ENCODE results near the gene ANKLE2. TPM values are rescaled to one million over a fixed set of nuclear protein-coding genes. Genes with fewer than 3 reads are reported as not detected.

Gene ANKLE2
- total RNA-seq = 84.9 and 98.2 TPM in 2 replicates

DNA sequence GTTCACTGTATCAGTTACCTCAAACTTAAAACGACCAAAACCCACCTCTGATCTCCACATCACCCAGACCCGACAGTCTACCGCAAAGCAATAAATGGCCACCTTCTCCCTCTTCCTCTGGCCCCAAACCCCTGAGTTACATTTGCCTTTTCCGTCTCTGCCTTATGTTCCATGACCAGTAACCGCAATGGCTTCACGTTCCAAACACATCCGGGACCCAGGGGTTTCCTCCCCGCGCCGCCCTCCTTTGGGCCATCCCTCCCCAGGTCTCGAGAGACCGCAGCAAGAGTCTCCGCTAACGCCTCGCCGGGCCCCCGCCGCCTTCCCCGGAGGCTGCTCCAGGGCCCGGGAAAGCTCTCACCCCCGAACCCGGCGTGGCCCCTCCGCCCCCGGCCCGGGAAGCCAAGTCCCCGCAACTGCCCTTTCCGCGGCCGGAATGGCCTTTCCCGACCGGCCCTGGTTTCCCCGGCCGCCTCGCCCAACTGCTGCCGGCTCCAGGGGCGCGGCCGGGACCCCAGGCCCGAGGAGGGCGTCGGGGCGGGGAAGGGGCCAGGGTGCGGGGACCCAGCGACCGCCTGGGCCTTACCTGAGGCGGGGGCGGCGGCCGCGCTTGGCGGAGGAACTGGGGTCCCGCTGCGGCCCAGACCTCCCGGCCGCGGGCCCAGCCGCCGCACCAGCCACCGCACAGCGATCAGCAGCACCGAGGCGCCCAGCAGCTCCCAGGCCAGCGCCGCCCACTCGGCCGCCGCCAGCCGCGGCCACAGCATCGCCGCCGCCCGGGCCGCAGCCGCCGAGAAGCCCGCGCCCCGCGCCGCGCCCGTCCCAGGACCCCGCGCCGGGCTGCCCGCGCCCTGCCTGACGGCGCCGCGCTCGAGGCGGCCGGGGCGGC is at the start of gene ANKLE2:
Gene ANKLE2, minus strand, starts transcription at position 801 of the 889 bp plus-strand sequence. Its CDS starts 34 bp downstream, at position 767.

DNA sequence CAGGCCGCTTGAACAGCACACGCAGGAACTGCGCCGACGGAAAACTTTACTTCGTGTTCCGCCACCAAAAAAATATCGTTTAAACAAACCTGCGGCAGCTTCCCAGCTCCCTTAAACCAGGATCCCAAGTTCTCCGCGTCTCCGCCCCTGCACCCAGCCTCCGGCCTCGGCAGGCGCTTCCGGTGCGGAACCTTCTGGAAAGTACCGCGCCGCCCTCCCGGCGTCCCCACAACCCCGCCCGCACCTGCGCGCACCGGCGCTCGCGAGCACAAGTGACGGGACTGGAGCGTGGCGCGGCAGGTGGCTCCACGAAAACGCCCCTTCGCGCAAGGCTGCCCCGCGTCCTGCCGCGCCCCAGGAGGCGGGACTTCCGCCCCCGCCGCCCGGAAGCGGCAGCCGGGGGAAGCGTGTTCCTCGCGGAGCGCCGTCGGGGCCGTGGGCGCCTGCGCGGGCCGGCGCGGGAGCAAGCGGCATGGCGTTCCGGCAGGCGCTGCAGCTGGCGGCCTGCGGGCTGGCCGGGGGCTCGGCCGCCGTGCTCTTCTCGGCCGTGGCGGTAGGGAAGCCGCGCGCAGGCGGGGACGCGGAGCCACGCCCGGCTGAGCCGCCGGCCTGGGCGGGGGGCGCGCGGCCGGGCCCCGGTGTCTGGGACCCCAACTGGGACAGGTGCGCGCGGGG is 51.1 kb downstream of the ANKLE2 start, which contains the start of gene PGAM5:
Gene PGAM5, plus strand, starts transcription at position 438 of the 675 bp plus-strand sequence. Its CDS starts 35 bp downstream, at position 473.

DNA sequence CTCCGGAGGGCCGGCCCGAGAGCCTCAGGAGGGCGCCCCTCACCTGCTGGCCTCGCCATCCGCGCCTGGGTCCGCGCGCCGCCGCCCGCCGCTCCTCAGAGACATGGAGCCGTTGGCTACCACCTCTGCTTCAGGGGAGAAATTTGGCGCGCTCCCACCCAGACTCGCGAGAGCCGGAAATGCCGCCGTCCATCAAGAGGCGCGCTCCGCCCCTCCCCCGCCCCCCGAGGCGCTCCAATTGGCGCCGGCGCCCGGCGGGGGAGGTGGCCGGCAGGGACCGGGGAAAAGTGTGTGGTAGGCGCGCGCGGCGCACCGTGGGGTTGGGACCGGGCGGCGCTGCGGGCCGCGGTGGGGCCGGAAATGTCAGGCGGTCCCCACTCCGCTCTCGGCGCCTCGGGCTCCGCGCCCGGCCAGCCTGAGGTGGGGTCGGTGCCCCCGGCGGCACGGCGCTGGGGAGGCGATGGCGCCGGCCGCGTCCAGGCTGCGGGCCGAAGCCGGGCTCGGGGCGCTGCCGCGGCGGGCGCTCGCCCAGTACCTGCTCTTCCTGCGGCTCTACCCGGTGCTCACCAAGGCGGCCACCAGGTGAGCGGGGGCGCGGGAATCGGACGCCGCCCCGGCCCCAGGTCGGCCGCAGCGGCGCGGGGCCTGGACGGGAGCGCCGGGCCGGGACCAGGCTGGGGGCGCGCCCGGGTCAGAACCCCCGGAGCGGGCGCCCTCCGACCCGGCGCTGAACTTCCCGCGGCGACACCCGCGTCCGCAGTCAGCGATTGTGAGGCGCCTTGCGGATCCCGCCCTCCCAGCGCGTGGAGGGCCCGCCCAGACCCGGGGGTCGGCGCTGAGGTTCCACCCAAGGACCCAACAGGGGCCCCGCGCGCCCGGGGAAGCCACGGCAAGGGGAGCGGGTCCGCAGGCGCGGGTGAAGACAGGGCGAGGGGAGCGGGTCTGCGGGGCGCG is 74.1 kb downstream of the ANKLE2 start, which contains the start of the genes POLE and PXMP2:
Gene POLE, minus strand, starts transcription at position 132 of the 954 bp plus-strand sequence. Its CDS starts 27 bp downstream, at position 105.
Gene PXMP2, plus strand, starts transcription at position 377 of the 954 bp plus-strand sequence. Its CDS starts 84 bp downstream, at position 461.

Small RNA genes within 50 kb of the gene (small RNA-seq; reads per million reads assigned to genes)
- not detected for gene RNA5SP379

Other genes with a start within 250 kb of the ANKLE2 start
- not detected in 2 replicates for gene LRCOL1, start 151.2 kb downstream of the ANKLE2 start, total RNA-seq
- not detected in 2 replicates for gene P2RX2, start 143.1 kb downstream of the ANKLE2 start, total RNA-seq
- gene POLE, start 74.5 kb downstream of the ANKLE2 start, total RNA-seq = 14.8 and 16.9 TPM in 2 replicates
- 13.7 and 15.4 TPM in 2 replicates for gene PXMP2, start 74.2 kb downstream of the ANKLE2 start, total RNA-seq
- 24.5 and 30.0 TPM in 2 replicates for gene PGAM5, start 51.0 kb downstream of the ANKLE2 start, total RNA-seq
- gene GOLGA3, start 67.0 kb upstream of the ANKLE2 start, total RNA-seq = 162 and 179 TPM in 2 replicates
- 49.9 and 60.2 TPM in 2 replicates for gene CHFR, start 125.8 kb upstream of the ANKLE2 start, total RNA-seq
- gene ZNF605, start 194.5 kb upstream of the ANKLE2 start, total RNA-seq = 11.9 and 15.1 TPM in 2 replicates
- gene ZNF26, start 224.5 kb upstream of the ANKLE2 start, total RNA-seq = 24.0 and 30.3 TPM in 2 replicates

Data from hair follicle dermal papilla cell (primary cell).